Cortex of kidney (tissue), 1 donor: Measurements from ENCODE around the gene IGSF9B.

Experiments
- DNase-seq: peaks from one replicate; lab custom pipeline; 2025; lab: John Stamatoyannopoulos, UW

Gene IGSF9B

GRCh38 chr11:133921026-133921425 lies 35.7 kb downstream of the IGSF9B start:
- DNase-seq: no peak

- no peak for DNase-seq
Measured at GRCh38 chr11:133920109-133920990, 36.4 kb downstream of the IGSF9B start.

GRCh38 chr11:133919330-133920108 lies 37.2 kb downstream of the IGSF9B start:
- DNase-seq: no peak

GRCh38 chr11:133918608-133919260 lies 38.0 kb downstream of the IGSF9B start:
- no peak for DNase-seq

GRCh38 chr11:133917921-133918607 lies 38.7 kb downstream of the IGSF9B start:
- no peak for DNase-seq

- no peak for DNase-seq
Measured at GRCh38 chr11:133916784-133917440, 39.9 kb downstream of the IGSF9B start.

- DNase-seq: no peak
Measured at GRCh38 chr11:133913761-133914160, 43.0 kb downstream of the IGSF9B start.

GRCh38 chr11:133911171-133911570 lies 45.6 kb downstream of the IGSF9B start:
- no peak for DNase-seq

- no peak for DNase-seq
Measured at GRCh38 chr11:133910101-133910500, 46.7 kb downstream of the IGSF9B start.

GRCh38 chr11:133908827-133909226 lies 47.9 kb downstream of the IGSF9B start:
- DNase-seq: no peak

- no peak for DNase-seq
Measured at GRCh38 chr11:133907841-133908241, 48.9 kb downstream of the IGSF9B start.

- DNase-seq: no peak
Measured at GRCh38 chr11:133907216-133907615, 49.6 kb downstream of the IGSF9B start.

- DNase-seq: no peak
Measured at GRCh38 chr11:133906746-133907145, 50.0 kb downstream of the IGSF9B start.

GRCh38 chr11:133906241-133906640 lies 50.5 kb downstream of the IGSF9B start:
- no peak for DNase-seq

GRCh38 chr11:133905677-133906156 lies 51.1 kb downstream of the IGSF9B start:
- DNase-seq: no peak

- no peak for DNase-seq
Measured at GRCh38 chr11:133904818-133905515, 51.8 kb downstream of the IGSF9B start.

- DNase-seq: no peak
Measured at GRCh38 chr11:133903875-133904817, 52.6 kb downstream of the IGSF9B start.

- DNase-seq: no peak
Measured at GRCh38 chr11:133903056-133903455, 53.7 kb downstream of the IGSF9B start.

GRCh38 chr11:133902506-133902905 lies 54.3 kb downstream of the IGSF9B start:
- no peak for DNase-seq
